Activated naive CD8-positive, alpha-beta T cell treated with anti-CD3 and anti-CD28 coated beads for 36 hours (primary cell): Measurements from ENCODE around the gene SSTR5. TPM values are rescaled to one million over a fixed set of nuclear protein-coding genes. Genes with fewer than 3 reads are reported as not detected.
A peak's percentile ranks its signal among the peaks of the same experiment; 100 is the strongest.

Experiments
- DNase-seq: peaks from one replicate; pipeline ENCODE4 v3.0.0; 2021
- H3K27ac Mint-ChIP-seq: one replicate; pipeline ENCODE4 v1.8.0; 2022; ENCODE audit warnings: mild to moderate bottlenecking, moderate library complexity, mixed read lengths
- H3K27me3 Mint-ChIP-seq: one replicate; pipeline ENCODE4 v1.8.0; 2022; ENCODE audit warnings: mild to moderate bottlenecking, mixed read lengths
- H3K36me3 Mint-ChIP-seq: one replicate; pipeline ENCODE4 v1.8.0; 2021; ENCODE audit warnings: mild to moderate bottlenecking, mixed read lengths
- H3K4me1 Mint-ChIP-seq: one replicate; pipeline ENCODE4 v1.8.0; 2021; ENCODE audit warnings: mixed read lengths
- H3K4me3 Mint-ChIP-seq: one replicate; pipeline ENCODE4 v1.8.0; 2022; ENCODE audit warnings: mild to moderate bottlenecking, moderate library complexity, mixed read lengths
- H3K9me3 Mint-ChIP-seq: one replicate; pipeline ENCODE4 v1.8.0; 2022; ENCODE audit warnings: mixed read lengths
- total RNA-seq, 2 experiments: library from RNA; stranded (reverse); gene quantifications; one replicate each; pipeline ENCODE4 v1.2.3, GENCODE V29; 2021

SSTR5 gene
- total RNA-seq, 2 experiments from 2014 or later, result not detected

DNA sequence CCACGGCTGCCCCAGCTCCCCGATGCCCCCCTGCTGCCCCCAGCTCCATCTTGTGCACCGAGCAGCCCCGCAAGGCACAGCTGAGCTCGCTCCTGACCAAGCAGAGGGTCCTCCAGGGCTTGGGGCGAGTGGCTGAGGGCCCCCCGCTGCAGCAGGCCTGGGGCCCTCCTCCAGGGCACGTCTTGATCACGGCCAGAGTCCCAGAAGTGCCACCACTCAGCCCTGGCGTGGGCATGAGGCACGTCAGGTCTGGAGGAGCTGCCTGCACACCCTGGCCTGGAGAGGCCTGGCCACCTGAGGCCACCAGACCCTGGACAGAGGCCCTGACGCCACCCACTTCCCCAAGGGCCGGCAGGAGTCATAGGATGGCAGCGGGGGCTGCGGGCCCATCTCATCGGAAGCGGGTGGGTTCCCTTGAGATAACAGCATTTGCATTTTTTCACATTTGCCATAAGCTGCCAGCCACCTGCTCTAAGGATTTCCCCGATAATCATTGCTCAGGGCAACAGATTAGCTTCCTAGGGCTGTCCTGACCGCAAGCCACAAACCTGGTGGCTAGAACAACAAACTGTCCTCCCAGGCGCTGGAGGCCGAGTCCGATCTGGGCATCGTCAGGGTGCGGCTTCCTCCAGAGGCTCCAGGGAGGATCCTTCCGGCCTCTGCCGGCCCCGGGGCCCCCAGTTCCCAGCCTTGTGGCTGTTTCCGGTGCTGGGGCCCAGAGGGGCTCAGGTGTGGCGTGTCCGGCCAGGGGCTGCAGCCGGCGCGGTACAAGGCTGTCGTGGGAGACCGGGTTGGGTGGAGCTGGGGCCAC, 47.4 kb downstream of the SSTR5 start:
- Mint-ChIP-seq H3K27me3 (no peaks in the 10 kb centered on the region), H3K4me1 (no peaks in the 10 kb centered on the region), H3K36me3 (no peaks in the 10 kb centered on the region), H3K4me3 (no peak overlapping the region), H3K27ac (no peak overlapping the region), H3K9me3 (no peaks in the 10 kb centered on the region)
- no peak for DNase-seq

DNA sequence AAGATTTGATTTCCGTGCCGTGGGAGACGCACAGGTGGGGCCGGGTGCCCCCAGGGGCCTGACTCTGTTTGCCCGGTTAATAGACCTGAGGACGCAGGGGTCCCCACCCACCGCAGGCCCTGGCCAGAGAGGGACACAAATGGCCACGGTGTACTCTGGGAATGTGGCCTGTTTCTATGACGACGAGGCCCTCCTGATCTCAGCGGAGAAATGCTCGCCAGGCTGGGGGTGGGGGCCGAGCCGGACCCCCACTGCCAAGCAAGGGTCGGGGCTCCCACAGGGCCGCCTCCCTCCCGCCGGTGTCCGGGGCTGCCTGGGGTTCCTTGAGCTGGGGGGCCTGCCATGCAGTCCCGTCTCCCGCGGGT, 48.0 kb downstream of the SSTR5 start:
- no peaks in the 10 kb centered on the region for H3K4me1 Mint-ChIP-seq
- H3K27ac Mint-ChIP-seq, result no peak overlapping the region
- no peak overlapping the region for H3K4me3 Mint-ChIP-seq
- no peaks in the 10 kb centered on the region for H3K36me3 Mint-ChIP-seq
- H3K27me3 Mint-ChIP-seq, result no peaks in the 10 kb centered on the region
- H3K9me3 Mint-ChIP-seq, result no peaks in the 10 kb centered on the region
- DNase-seq, result no peak

DNA sequence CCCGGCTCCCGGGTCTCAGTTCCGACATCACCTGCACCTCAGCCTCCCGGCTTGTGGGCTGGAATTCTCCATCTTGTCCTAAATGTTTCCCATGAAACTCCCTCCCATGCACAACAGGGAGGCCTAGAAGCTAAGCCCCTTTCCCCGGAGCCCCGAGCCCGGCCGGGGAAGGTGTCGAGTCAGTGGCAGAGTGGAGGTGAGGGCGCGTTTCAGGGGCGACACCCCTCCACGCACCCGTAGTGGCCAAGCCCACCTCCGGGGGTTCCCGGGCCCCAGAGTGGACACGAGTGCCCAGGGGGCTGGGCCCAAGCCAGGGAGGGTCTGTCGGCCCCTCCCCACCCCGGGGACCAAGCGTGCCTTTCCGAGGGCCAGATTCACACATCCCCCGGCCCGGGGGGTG, 48.5 kb downstream of the SSTR5 start:
- Mint-ChIP-seq H3K4me1 (no peaks in the 10 kb centered on the region), H3K9me3 (no peaks in the 10 kb centered on the region), H3K27me3 (no peaks in the 10 kb centered on the region), H3K27ac (no peak overlapping the region), H3K4me3 (no peak overlapping the region), H3K36me3 (no peaks in the 10 kb centered on the region)
- no peak for DNase-seq

DNA sequence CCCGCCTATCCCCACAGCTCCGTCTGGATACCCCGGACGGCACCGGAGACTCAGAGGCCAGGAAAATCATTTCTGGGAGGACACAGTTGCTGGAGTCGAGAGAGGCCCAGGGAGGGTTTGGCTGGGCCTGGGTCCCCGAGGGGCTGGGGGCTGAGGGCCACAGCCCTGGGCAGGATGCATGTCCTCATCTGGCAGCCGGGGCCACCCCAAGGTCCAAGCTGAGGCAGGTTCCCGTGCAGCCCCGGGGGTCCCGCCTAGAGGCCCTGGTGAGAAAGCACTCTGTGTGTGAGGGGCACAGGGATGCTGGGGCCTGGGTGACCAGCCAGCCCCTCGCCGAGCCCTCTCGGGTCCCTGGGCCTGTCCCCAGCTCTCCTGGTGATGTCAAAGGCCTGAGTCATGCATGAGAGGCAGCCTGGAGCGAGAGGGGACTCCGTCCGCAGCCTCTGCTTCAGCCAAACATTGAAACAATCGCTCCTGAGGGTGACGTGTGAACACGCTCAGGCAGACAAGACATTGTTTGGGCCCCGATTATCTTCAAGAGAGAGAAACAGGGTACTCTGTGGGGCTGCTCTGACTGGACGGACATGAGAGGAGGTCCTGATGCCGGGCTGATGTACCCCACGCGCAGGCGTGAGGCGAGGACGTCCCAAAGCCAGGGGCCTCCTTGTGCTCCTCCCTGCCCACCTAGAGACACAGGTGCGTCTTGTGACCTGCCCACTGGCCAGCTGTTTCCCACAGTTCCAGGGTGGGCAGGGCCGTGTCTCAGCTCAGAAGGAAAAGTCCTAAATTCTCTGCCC, 49.3 kb downstream of the SSTR5 start:
- no peaks in the 10 kb centered on the region for H3K36me3 Mint-ChIP-seq
- H3K4me1 Mint-ChIP-seq, result no peaks in the 10 kb centered on the region
- DNase-seq, result no peak
- H3K4me3 Mint-ChIP-seq, result no peak overlapping the region
- no peaks in the 10 kb centered on the region for H3K9me3 Mint-ChIP-seq
- no peak overlapping the region for H3K27ac Mint-ChIP-seq
- H3K27me3 Mint-ChIP-seq, result no peaks in the 10 kb centered on the region

DNA sequence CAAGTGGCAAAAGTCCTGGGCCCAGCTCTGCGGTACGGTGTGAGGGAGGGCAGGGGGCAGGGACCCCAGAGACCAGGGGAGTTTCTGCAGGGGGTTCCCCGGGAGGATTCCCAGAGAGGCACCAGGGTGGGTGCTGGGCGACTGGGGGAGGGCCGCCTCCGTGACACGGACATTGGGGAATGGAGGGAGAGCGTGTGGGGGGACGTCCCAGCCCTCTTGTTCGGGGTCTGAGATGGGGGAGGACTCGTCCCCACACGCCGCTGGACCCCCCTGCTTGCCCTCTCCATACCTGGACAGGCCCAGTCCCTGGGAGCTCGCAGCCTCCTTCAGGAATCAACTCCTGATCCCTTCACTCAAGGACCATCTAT, 49.8 kb downstream of the SSTR5 start:
- Mint-ChIP-seq H3K36me3 (no peaks in the 10 kb centered on the region), H3K9me3 (no peaks in the 10 kb centered on the region), H3K4me3 (no peak overlapping the region), H3K27ac (no peak overlapping the region), H3K27me3 (no peaks in the 10 kb centered on the region), H3K4me1 (no peaks in the 10 kb centered on the region)
- DNase-seq, result no peak

DNA sequence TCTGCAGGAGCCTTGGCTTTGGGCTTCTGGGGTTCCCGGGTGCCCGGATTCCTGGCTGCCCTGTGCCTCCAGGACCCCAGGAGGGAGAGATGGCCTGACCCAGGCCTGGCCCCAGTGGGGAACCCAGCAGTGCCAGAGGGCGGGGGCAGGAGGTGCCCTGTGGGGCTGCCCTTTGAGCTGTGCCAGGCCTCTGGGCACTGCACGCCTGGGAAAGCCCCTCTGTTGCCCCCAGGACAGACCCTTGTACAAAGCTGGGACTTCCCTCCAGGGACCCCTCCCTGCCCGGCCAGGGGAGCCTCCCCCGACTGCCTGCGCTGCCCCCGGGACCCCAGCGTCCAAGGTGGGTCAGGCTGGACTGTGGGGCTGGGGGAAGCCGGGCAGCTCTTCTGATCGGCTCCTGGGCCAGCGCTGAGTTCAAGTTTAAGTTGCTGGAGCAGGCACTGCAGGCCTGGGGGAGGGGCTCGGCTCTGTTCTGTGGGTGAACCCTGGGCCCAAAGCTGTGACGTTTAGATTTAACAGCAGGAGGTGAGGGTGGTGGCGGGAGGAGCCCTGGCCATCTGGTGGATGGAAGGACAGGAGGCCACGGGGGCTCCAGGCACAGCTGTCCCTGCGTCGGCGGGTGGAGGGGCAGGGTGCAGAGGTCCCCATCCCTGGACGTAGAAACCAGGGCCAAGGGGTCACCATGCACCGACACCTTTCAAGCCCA, 51.1 kb downstream of the SSTR5 start:
- no peaks in the 10 kb centered on the region for H3K4me1 Mint-ChIP-seq
- no peaks in the 10 kb centered on the region for H3K36me3 Mint-ChIP-seq
- H3K4me3 Mint-ChIP-seq, result no peak overlapping the region
- no peak overlapping the region for H3K27ac Mint-ChIP-seq
- H3K27me3 Mint-ChIP-seq, result no peaks in the 10 kb centered on the region
- H3K9me3 Mint-ChIP-seq, result no peaks in the 10 kb centered on the region
- no peak for DNase-seq

DNA sequence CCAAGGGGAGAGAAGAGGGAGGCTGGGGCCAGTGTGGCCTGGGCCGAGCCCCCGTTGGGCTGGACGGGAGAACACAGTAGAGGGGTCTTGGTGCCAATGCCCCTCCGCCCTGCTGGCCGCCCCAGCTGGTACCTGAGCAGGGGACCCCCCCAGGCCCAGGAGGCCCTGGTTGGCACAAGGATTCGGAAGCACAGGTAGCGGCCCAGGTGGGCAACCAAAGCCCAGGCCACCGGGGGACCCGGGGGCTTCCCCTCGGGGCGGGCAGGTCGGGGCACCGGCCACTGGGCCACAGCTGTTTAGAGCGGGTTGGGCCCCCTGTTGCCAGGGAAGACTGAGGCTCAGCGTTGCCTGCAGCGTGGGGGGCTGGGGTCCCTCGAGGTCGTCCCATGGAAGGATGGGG, 51.7 kb downstream of the SSTR5 start:
- no peak overlapping the region for H3K27ac Mint-ChIP-seq
- no peaks in the 10 kb centered on the region for H3K36me3 Mint-ChIP-seq
- no peaks in the 10 kb centered on the region for H3K9me3 Mint-ChIP-seq
- H3K4me3 Mint-ChIP-seq, result no peak overlapping the region
- no peaks in the 10 kb centered on the region for H3K4me1 Mint-ChIP-seq
- no peak for DNase-seq
- no peaks in the 10 kb centered on the region for H3K27me3 Mint-ChIP-seq

DNA sequence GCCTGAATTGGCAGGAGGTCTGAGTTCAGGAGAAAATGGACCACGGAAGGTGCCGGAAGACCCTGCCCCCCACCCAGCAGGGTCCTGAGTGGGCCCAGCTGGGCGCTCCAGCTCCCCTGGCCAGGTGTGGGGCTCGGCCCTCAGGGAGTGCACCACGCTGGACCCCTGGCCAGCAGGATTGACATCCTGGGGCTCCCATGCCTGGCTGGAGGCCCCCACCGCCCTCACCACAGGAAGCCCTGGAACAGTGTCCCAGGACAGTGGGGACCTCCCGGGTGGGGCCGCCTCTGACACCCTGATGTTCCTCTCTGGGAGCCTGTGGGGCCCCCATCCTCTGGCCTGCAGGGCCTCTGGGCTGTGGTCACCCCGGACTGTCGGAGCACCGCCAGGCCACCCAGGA, 52.2 kb downstream of the SSTR5 start:
- DNase-seq, result no peak
- Mint-ChIP-seq H3K4me3 (no peak overlapping the region), H3K27me3 (no peaks in the 10 kb centered on the region), H3K36me3 (no peaks in the 10 kb centered on the region), H3K4me1 (no peaks in the 10 kb centered on the region), H3K9me3 (no peaks in the 10 kb centered on the region), H3K27ac (no peak overlapping the region)

DNA sequence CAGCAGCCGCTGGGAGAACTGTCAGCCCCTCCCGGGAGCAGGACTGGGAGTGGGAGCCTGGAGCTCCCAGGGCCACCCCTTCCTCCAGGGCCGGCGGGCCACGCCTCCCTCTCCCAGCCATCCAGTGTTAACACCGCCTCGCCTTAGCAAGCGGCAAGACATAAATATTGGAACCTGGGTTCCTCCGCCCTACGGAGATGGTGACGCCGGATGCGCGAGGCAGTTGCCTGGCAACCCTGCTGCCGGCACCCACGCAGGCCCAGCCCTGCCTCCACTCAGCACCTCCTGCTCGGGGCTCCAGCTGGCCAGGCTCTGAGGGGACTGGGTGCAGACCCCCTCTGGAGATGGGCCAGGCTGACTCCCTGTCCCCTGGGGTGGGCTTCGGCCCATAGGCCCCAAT, 52.9 kb downstream of the SSTR5 start:
- Mint-ChIP-seq H3K4me3 (no peak overlapping the region), H3K4me1 (no peaks in the 10 kb centered on the region), H3K27me3 (no peaks in the 10 kb centered on the region), H3K36me3 (no peaks in the 10 kb centered on the region), H3K27ac (no peak overlapping the region), H3K9me3 (no peaks in the 10 kb centered on the region)
- peak; percentile 55 for DNase-seq

DNA sequence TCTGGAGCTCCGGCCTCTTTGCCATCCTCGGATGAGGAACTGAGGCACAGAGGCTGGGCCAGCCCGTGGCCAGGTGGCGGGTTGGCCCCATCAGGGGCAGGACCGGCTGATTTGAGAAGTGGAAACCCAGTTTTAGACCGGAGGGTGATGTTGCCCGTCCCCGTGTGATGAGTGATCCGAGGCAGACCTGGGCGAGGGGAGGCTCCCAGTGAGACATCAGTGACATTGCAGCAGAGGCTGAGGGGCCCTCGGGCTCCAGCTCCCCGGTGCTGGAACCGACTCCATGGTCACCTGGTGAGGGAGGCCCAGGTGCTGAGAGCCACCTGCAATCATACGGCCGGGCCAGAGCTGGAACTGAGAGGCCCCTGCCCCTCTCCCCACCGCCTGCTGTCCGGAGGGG, 53.5 kb downstream of the SSTR5 start:
- no peaks in the 10 kb centered on the region for H3K27me3 Mint-ChIP-seq
- DNase-seq, result no peak
- no peaks in the 10 kb centered on the region for H3K4me1 Mint-ChIP-seq
- no peaks in the 10 kb centered on the region for H3K9me3 Mint-ChIP-seq
- no peak overlapping the region for H3K27ac Mint-ChIP-seq
- no peak overlapping the region for H3K4me3 Mint-ChIP-seq
- no peaks in the 10 kb centered on the region for H3K36me3 Mint-ChIP-seq

DNA sequence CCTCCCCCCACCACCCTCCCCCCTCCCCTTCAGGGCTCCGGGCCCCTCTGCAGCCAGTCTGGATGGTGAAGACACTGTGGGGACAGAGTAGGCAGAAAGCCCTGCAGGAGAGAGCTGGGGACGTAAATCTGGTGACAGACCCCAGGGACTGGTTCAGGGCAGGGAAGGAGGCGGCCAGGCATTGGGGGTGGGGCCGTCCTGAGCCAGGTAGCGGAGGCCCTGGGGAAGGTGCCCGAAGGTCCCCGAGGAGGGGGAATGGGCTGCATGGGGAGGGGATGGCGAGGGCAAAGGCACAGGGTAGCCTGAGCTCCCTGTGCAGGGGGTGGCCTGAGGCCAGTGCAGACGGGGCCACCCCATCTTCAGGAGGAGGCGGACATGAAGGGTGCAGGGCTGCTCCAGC, 54.0 kb downstream of the SSTR5 start:
- H3K4me3 Mint-ChIP-seq, result no peak overlapping the region

DNA sequence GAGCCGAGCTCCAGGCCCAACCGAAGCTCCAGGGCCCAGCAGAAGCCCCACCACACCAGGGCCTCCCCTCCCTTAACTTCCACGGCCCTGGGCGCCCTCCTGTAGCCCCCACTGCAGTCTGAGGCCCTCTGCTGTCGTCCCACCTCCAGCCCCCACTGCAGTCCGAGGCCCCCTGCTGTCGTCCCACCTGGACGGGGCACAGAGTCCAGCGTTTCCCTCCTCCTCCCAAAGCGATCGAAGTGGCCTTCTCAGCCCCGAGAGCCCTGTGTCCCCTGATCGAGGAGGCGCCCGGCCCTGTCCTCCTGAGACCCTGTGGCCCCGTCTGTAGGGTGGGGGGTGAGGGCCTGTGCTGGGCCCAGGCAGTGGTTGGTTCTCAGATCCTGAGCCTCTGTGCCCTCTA, 54.6 kb downstream of the SSTR5 start:
- Mint-ChIP-seq H3K27ac (no peak overlapping the region), H3K9me3 (no peaks in the 10 kb centered on the region), H3K27me3 (no peaks in the 10 kb centered on the region), H3K4me3 (no peak overlapping the region), H3K4me1 (no peaks in the 10 kb centered on the region), H3K36me3 (no peaks in the 10 kb centered on the region)
- DNase-seq, result no peak

More for the DNA sequence above, 54.0 kb downstream of the SSTR5 start:
- Mint-ChIP-seq H3K9me3 (no peaks in the 10 kb centered on the region), H3K4me1 (no peaks in the 10 kb centered on the region), H3K27ac (no peak overlapping the region), H3K36me3 (no peaks in the 10 kb centered on the region), H3K27me3 (no peaks in the 10 kb centered on the region)
- DNase-seq, result no peak

DNA sequence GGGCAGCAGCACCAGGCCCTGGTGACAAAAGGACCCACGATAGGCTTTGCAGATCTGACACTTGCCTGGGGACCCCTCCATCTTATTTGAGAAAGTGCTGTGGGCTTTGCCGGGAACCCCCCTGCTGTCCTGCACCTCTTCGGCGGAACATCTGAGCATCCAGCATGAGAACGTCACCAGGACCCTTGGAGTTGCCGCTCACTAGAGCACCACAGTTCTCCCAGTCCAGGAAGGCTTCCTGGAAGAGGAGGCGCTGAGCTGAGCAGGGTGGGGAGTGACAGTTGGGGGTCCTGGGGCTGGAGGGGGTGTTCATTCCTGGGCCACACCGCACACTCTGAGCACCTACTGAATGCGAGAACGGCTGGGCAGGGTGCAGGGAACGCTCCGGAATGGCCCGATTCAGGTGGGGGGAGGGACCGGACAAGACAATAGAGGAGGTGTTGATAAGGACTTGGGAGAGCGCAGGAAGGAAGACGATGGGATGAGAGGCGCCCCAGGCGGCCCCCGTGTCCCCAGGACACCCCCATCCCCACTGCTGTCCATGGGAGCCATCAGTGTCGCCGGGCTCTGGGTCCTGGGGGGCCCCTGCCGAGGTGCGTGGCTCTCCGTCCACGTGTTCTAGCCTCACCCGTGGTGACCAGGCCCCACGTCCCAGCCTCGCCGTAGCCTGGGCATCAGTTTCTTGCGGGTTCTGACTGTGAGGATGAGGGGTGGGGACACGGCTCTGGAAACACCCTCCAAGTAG, 55.6 kb downstream of the SSTR5 start:
- Mint-ChIP-seq H3K9me3 (no peaks in the 10 kb centered on the region), H3K4me3 (no peak overlapping the region), H3K27me3 (no peaks in the 10 kb centered on the region), H3K36me3 (no peaks in the 10 kb centered on the region), H3K4me1 (no peaks in the 10 kb centered on the region), H3K27ac (no peak overlapping the region)
- no peak for DNase-seq

DNA sequence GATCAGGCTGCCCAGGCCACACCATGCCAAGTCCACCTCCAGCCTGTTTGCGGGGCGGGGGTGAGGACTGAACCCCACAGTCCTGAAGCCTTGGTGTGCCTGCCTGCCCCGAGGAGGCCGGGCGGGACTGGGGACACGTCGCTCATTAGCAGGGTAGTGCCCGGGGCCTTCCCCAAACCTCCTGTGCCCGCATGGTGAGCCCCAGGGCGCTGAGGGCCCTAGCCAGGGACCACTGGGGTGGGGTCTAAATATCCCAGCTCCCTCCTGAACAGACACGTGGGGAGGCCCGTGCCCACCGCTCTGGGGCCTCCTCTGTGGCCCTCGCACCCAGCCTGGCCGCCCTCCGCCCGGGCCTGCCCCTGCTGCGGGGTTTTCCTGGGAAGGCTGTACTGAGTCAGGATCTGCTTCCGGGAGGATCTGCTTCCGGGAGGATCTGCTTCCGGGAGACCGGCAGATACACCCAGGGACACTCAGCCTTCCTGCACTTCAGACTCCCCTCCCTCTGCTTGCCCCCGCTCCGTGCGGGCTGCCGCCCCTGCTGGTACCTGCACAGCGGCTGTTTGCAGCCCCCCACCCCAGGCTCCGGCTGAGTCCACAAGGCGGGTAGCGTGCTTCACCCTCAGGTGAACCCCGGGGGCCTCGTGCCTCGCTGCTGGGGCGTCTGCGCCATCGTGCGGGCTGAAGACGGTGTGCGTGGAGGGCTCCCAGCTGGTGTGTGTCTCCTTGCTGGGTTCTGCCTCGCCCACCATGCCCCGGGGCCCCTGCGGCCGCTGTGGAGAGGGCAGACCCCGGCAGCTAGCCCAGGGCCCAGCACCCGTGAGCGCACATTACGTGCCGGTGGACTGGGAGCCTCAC, 56.8 kb downstream of the SSTR5 start:
- H3K4me3 Mint-ChIP-seq, result no peak overlapping the region
- no peaks in the 10 kb centered on the region for H3K36me3 Mint-ChIP-seq
- H3K4me1 Mint-ChIP-seq, result no peaks in the 10 kb centered on the region
- DNase-seq, result no peak
- no peaks in the 10 kb centered on the region for H3K27me3 Mint-ChIP-seq
- no peak overlapping the region for H3K27ac Mint-ChIP-seq
- H3K9me3 Mint-ChIP-seq, result no peaks in the 10 kb centered on the region
